VCaP (cell line): ENCODE data around the gene FREM1.
A peak's percentile ranks its signal among the peaks of the same experiment; 100 is the strongest.

ENCODE experiments used
- H3K27ac ChIP-seq: fragments of 450-650 bp; 2 replicates; pipeline ENCODE4 v1.5.1; 2017
- CTCF ChIP-seq: fragments of 450-650 bp; conservative IDR thresholded peaks from 2 replicates; pipeline ENCODE4 v1.5.1; 2017; ENCODE audit warnings: mild to moderate bottlenecking, moderate library complexity

The FREM1 gene

GRCh38 chr9:14822666-14823065 is 87.6 kb downstream of the FREM1 start:
- no peak overlapping the region for H3K27ac ChIP-seq
- TF ChIP-seq CTCF: no peak

- no peak for TF ChIP-seq CTCF
- H3K27ac ChIP-seq: peak overlapping the region; percentile 30
These were observed 91.0 kb downstream of the FREM1 start for GRCh38 chr9:14819183-14819582.

- H3K27ac ChIP-seq: peak overlapping the region; percentile 40; the same call in 1 of the 2 replicates
- TF ChIP-seq CTCF: no peak
These were observed 96.0 kb downstream of the FREM1 start for GRCh38 chr9:14814249-14814628.

- no peak for TF ChIP-seq CTCF
- peak overlapping the region; percentile 40 for H3K27ac ChIP-seq
These were observed 96.6 kb downstream of the FREM1 start for GRCh38 chr9:14813336-14814248.

GRCh38 chr9:14812806-14813205 is 97.4 kb downstream of the FREM1 start:
- no peak for TF ChIP-seq CTCF
- H3K27ac ChIP-seq: no peak overlapping the region

GRCh38 chr9:14811844-14812243 is 98.4 kb downstream of the FREM1 start:
- TF ChIP-seq CTCF: no peak
- H3K27ac ChIP-seq: no peak overlapping the region

GRCh38 chr9:14806941-14807520 is 103.2 kb downstream of the FREM1 start:
- TF ChIP-seq CTCF: no peak
- H3K27ac ChIP-seq: no peak overlapping the region
